ENCODE results near the gene SRR. TPM values are rescaled to one million over a fixed set of nuclear protein-coding genes. Genes with fewer than 3 reads are reported as not detected.
A peak's percentile ranks its signal among the peaks of the same experiment; 100 is the strongest.
"Not testable (repeated sequence)": the region's sequence is repeated elsewhere in the genome, so short reads cannot be mapped to it uniquely, and the experiment has no call there.

Gene SRR
- total RNA-seq = 10 to 100 TPM in 3 of 4 donors, 1 to 10 TPM in 1; 1.4 to 14.4 (median 12.9) TPM

DNA sequence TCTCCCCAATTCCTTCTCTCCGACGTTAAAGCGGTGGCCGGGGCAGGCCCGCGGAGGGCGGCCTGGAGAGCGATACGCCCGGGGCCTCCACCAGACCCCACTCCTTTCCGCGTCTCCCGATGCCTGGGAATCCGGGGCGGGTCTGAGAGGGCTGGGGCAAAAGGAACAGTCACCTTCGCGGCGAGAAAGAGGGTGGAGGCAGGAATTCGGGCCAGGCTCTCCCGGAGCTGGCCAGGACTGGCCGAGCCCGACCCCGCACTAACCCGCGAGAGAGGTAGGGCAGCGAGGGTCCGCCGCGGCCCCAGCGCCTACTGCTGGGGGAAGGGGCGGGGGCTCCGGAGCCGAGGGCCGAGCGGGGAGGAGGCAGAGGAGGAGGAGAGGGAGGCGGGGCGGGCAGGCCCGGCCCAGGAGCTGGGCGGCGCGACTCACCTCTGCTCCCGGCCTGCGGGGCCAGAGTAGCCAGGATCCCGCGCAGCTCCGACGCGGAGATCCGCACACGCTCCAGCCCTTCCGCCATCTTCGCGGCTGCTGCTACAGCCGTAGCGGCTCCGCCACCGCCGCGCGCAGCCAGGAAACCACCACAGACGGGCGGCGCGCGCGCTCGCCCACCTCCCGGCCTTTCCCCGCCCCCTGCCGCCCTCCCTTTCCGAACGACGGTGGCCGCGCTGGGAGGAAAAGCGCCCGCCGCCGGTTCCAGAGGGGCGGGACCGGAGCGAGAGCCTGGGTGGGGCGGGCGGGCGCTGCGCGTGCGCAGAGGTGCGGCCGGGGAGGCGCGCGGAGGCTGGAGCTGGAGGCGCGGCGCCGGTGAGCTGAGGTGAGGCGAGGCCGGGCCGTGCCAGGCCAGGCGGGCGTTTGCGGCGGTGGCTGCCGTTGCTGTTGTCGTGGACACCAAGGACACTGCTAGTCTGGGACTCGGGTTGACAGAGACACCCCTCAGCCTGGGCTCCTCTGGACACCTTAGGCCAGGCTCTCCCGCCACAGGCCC lies at the start of gene SRR, which contains the start of gene SMG6:
TSS of gene SRR (plus strand) at position 747 of the 985 bp plus-strand sequence. CDS start 11,611 bp downstream, outside the sequence.
TSS of gene SMG6 (minus strand) at position 582 of the 985 bp plus-strand sequence. CDS start at position 517, 65 bp downstream.
- peak in 1 of 2 donors; percentile 22 for TF ChIP-seq POLR2A (IDR thresholded peaks at IDR 0.05)
- TF ChIP-seq, protein P1, sequence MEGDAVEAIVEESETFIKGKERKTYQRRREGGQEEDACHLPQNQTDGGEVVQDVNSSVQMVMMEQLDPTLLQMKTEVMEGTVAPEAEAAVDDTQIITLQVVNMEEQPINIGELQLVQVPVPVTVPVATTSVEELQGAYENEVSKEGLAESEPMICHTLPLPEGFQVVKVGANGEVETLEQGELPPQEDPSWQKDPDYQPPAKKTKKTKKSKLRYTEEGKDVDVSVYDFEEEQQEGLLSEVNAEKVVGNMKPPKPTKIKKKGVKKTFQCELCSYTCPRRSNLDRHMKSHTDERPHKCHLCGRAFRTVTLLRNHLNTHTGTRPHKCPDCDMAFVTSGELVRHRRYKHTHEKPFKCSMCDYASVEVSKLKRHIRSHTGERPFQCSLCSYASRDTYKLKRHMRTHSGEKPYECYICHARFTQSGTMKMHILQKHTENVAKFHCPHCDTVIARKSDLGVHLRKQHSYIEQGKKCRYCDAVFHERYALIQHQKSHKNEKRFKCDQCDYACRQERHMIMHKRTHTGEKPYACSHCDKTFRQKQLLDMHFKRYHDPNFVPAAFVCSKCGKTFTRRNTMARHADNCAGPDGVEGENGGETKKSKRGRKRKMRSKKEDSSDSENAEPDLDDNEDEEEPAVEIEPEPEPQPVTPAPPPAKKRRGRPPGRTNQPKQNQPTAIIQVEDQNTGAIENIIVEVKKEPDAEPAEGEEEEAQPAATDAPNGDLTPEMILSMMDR (IDR thresholded peaks at IDR 0.05) = no peak
- intact Hi-C loops (cut with DNase I; ENCODE audit: low total_unique reads) = no loop called here
- peak; percentile 80 to 98 for DNase-seq (ENCODE audit: low spot score in 2 of 2)
- peak within 1 kb of the TSS; percentile 95 for H3K4me3 ChIP-seq (ENCODE audit: low read depth, poor library complexity, severe bottlenecking)
- WGBS, 2 donors = 1% methylated on average over 46 to 82 of the region's 108 CpGs

DNA sequence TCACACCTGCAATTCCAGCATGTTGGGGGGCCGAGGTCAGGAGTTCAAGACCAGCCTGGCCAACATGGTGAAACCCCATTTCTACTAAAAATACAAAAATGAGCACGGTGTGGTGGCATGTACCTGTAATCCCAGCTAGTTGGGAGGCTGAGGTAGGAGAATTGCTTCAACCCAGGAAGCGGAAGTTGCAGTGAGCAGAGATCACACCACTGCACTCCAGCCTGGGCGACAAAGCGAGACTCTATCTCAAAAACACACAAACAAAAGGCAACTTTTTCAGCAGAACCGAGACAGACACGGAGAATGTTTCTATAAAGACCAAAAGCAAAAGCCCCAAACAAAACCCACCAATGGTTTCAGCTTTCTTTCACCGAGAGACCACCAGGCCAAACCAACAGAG lies 44.9 kb upstream of the SRR start:
- intact Hi-C loops (cut with DNase I; ENCODE audit: low total_unique reads); DNase-seq (ENCODE audit: low spot score in 2 of 2); H3K4me3 ChIP-seq (ENCODE audit: low read depth, poor library complexity, severe bottlenecking): not testable (repeated sequence)
- 75 to 84% methylated on average over 8 of the region's 8 CpGs for WGBS, 2 donors

GRCh38 chr17:2259769-2260536 lies 43.8 kb upstream of the SRR start:
- H3K4me3 ChIP-seq (ENCODE audit: low read depth, poor library complexity, severe bottlenecking) = no peak overlapping the region
- WGBS, 2 donors = 78% methylated on average over 8 of the region's 8 CpGs
- no peak for TF ChIP-seq POLR2A (IDR thresholded peaks at IDR 0.05)
- TF ChIP-seq, protein P1 (IDR thresholded peaks at IDR 0.05) = no peak
- no peak for DNase-seq (ENCODE audit: low spot score in 2 of 2)
- intact Hi-C loops (cut with DNase I; ENCODE audit: low total_unique reads) = no loop called here

DNA sequence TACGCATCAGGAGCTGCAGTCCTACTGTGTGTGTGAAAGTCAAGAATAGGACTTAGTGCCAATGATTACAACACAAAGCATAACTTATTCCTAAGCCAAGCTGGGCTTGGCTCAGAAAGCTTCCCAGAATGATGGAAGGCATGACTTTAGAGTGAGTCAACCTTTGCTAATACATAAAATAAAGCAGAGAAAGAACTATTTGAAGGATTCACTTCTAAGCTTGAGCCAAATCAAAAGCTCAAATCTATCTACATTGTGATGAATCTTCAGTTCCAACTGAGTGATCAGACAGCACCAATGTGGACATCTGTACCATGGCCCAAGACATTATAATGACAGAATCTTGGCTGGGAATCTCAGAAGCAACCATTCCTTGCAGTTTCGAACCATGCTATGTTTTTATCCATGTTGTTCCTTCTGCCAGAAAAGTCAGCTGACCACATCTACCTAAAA lies 41.6 kb upstream of the SRR start:
- no peak for DNase-seq (ENCODE audit: low spot score in 2 of 2)
- intact Hi-C loops (cut with DNase I; ENCODE audit: low total_unique reads) = no loop called here
- WGBS, 2 donors = 41 to 51% methylated on average over 2 of the region's 2 CpGs
- H3K4me3 ChIP-seq (ENCODE audit: low read depth, poor library complexity, severe bottlenecking) = no peak overlapping the region
- TF ChIP-seq POLR2A (IDR thresholded peaks at IDR 0.05) = no peak
- TF ChIP-seq, protein P1 (IDR thresholded peaks at IDR 0.05) = no peak

- TF ChIP-seq POLR2A (IDR thresholded peaks at IDR 0.05) = no peak
- TF ChIP-seq, protein P1 (IDR thresholded peaks at IDR 0.05) = no peak
- intact Hi-C loops (cut with DNase I; ENCODE audit: low total_unique reads) = no loop called here
- H3K4me3 ChIP-seq (ENCODE audit: low read depth, poor library complexity, severe bottlenecking) = no peak overlapping the region
- no peak for DNase-seq (ENCODE audit: low spot score in 2 of 2)
- 52 to 59% methylated on average over 8 of the region's 8 CpGs for WGBS, 2 donors
These were observed 40.3 kb upstream of the SRR start for GRCh38 chr17:2263183-2264066.

Data from lower leg skin (tissue), 4 donors.